NCI-H2029 (cell line): ENCODE measurements around the gene STX8.
"Not testable (repeated sequence)": the region's sequence is repeated elsewhere in the genome, so short reads cannot be mapped to it uniquely, and the experiment has no call there.

ENCODE experiments used
- DNase-seq: peaks from one replicate; lab custom pipeline; 2025; lab: John Stamatoyannopoulos, UW

Gene STX8

GRCh38 chr17:9401434-9401833 lies 174.2 kb downstream of the STX8 start:
- DNase-seq = no peak

DNA sequence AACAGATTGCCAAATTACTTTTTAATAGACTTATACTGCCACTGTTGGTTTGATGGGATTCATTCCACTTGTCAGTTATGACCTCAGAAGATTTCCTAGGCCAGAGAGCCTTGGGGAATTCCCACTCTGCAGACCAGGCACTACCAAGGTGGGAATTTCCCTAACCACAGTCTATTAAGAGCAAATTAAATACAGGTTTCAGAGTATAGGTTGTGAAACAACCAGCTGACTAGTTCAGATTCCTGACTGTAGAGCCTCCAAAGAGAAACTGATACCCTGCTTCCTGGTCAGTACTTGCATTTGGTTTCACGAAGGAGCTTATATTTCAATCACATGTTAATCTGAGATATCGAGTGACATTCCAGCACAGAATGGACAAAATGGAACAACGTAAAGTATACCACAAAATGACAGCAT lies 186.5 kb downstream of the STX8 start:
- DNase-seq = no peak

DNA sequence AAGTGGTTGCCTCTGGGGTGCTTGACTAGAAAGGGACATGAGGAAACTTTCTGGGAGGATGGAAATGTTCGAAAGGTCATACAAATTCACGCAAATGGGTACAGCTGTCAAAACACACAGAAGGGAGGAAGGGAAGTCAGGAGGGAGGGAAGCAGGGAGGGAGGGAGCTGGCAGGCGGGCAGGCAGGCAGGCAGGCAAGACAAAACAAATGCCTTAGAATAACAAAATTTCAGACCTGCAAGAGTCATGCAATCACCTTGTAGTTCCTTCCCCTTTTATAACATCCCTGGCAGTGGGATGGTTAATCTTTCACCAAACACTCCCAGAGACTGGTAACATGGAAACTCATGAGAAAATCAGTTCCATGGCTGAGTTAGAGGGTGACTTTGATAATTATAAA lies 189.2 kb downstream of the STX8 start:
- no peak for DNase-seq

- DNase-seq = no peak
Observed at GRCh38 chr17:9383826-9384225, 191.8 kb downstream of the STX8 start.

DNA sequence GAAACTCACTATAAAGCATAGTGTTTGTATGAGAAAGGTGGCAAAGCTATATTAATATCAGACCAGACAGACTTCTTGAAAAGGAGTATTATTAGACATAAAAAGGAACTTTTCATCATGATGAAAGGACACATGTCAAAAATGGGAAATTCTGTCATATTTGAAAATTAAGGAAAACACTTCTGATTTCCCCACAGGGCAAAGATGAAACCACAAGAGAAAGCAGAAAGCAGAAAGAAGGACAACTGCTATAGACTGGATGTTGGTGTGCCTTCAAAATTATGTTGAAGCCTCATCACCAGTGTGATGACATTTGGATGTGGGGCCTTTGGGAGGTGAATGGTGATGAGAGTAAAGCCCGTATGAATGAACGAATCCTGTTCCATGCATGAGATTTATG lies 193.0 kb downstream of the STX8 start:
- no peak for DNase-seq

DNA sequence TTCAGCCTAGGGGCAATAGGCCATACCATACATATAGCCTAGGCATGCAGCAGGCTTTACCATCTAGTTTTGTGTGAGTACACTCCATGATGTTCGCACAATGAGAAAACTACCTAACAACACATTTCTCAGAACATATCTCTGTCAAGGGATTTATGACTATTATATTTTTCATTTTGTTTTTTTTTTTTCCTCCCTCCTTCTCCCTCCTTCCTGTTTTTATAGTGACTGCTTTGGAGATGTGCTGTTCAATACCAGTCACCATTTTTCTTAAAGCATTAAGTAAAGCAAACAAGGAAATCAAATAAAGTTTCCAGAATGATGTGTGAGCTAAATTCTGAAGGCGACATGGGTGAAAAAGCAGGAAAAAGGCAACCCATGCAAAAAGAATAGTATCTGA lies 194.6 kb downstream of the STX8 start:
- no peak for DNase-seq

GRCh38 chr17:9380361-9380760 lies 195.3 kb downstream of the STX8 start:
- DNase-seq = no peak

DNA sequence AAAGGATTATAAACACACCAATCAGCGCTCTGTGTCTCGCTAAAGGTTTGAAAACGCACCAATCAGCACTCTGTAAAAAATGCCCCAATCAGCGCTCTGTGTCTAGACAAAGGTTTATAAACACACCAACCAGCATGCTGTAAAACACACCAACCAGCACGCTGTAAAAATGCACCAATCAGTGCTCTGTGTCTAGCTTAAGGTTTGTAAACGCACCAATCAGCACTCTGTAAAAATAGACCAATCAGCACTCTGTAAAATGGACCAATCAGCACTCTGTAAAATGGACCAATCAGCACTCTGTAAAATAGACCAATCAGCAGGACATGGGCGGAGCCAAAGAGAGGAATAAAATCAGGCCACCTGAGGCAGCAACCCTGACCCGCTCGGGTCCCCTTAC lies 199.4 kb downstream of the STX8 start:
- DNase-seq = not testable (repeated sequence)

GRCh38 chr17:9371019-9371418 lies 204.6 kb downstream of the STX8 start:
- peak; percentile 69 for DNase-seq

GRCh38 chr17:9370467-9370866 lies 205.2 kb downstream of the STX8 start:
- no peak for DNase-seq

GRCh38 chr17:9368631-9369030 lies 207.0 kb downstream of the STX8 start:
- no peak for DNase-seq

DNA sequence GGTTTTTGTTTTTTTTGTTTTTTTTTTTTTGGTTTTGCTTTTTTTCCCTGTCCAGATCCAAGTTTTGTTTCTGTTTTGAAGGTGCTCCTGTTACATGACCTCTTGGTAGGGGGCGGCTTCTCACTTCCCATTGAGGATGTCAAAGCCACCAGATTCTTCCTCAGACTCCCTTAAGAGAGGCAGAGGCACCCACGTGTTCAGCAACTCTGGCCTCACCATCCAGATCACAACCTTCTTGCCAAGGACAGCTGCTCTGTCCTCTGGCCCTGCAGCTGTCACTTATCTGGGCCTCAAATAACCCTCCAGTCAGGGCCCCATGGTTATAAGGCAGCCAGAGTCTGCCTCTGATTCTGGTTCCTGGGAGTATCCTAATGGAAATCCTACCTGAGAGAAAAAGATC lies 208.5 kb downstream of the STX8 start:
- DNase-seq = no peak

- DNase-seq = no peak
Observed at GRCh38 chr17:9364837-9365430, 210.7 kb downstream of the STX8 start.

DNA sequence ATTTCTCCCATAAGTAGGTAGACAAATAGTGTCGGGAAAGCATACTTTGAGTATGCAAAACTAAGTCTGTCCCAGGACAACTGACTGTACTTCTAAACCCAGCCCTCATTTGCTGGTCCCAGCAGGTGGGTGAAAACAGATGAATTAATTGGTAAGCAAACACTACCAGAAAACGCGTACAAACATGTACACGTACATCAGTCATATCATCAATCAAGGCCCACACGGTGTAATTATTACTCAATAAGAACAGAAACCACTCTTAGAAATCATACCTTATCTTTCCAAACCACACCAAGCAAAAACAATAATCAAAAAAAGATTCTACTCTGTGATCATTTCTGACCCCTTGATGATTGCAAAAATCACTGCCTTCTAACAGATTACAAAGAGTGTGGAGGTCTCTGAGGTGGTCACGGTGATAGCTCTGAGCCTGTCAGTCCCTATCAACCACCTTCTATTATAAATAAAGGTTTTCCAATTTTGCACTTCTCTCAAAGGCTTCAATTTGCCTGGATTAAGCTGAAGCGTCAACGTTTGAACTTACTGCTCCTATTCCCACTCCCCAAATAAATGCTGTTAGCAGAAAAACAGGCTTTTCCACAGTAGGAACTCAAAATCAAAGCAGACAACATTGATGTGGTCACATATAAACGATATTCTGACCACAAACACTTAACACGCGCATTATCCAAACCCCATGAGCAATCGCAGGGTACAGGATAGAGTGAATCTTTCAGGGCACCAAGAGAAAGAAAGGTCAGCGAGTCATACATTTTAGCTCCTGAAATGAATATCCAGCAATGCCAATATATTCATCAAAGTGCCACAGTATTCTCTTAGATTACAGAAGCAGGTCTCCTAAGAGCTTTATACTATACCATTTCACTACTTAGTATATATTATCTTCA lies 211.9 kb downstream of the STX8 start:
- no peak for DNase-seq

DNA sequence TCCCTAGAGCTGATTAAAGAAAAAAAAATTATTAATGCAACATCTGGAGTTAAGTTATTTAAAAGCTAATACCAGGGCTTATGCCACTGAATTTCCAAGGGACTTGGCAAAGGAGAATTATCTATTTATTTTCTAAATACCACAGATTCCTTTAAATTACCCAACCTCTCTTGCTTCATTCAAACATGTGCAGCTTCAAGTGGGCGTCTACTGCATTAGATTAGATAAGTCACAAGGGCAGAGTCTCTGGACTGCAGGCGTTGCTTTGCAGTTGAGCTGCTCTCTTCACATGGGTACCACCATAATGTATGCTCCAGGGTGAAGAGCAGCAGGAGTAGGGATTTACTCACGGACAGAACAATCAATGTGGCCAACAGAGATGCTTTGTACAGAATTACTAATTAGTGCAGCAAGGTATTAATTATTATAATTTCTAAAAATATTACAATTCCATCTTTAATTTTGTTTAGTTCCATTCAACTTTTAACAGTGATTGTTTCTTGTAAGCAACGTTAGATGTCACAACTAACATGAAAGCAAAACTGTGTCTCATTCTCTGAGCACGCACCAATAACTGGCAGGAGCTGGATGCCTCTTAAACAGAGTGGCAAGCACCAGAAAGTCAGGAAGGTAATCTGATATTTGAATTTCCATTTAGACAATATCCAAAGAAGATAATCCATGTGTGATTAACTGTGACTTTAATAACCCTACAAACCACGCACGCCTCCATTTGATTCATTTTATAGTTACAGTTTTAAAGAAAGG lies 214.2 kb downstream of the STX8 start:
- no peak for DNase-seq

DNA sequence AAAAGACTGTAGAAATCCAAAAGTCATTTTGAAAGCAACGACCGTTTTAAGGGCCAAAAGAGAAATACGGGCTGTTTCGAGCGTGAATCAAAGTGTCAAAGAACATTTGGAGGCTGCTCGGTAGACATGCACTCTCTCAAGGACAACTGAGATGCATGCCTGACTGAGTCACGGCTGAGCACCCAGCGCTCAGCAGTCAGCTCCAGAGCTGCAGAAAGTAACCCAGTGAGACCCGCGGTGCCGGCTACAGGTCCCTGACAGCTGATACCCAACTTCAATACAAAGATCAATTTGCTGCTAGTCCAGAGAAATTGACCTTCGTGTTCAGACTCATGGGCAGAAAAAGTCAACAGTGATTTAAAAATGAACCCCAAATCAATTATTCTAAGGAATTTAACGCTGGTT lies 214.9 kb downstream of the STX8 start:
- DNase-seq = no peak

GRCh38 chr17:9356488-9356911 lies 219.1 kb downstream of the STX8 start:
- no peak for DNase-seq

DNA sequence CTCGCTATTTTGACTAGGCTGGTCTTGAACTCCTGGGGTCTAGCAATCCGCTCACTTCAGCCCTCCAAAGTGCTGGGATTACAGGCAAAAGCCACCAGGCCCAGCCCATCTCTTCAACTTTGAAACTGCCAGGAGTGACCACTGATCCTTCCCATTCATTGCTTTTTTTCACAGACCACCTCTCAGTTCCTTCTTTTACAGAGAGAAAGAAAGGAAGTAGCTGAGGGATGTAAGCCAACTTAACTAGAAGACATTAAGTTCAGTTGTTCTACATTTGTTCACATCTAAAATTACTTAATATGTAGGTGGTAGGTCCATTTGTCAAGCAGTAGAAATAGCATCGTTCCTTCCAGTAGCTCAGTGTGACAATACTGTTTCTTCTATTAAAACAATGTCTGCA lies 219.8 kb downstream of the STX8 start:
- no peak for DNase-seq

DNA sequence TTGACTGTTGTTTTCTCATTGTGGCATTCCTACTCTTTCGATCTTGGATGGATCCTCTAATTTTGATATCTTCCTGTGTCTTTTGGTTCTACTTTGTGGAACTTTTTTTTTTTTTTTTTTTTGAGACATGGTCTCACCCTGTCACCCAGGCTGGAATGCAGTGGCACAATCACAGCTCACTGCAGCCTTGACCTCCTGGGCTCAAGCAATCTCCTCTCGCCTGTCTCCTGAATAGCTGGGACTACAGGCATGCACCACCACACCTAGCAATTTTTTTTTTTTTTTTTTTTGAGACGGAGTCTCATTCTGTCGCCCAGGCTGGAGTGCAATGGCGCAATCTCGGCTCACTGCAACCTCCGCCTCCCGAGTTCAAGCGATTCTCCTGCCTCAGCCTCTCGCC lies 220.4 kb downstream of the STX8 start:
- not testable (repeated sequence) for DNase-seq

GRCh38 chr17:9350080-9350479 lies 225.5 kb downstream of the STX8 start:
- DNase-seq = no peak

DNA sequence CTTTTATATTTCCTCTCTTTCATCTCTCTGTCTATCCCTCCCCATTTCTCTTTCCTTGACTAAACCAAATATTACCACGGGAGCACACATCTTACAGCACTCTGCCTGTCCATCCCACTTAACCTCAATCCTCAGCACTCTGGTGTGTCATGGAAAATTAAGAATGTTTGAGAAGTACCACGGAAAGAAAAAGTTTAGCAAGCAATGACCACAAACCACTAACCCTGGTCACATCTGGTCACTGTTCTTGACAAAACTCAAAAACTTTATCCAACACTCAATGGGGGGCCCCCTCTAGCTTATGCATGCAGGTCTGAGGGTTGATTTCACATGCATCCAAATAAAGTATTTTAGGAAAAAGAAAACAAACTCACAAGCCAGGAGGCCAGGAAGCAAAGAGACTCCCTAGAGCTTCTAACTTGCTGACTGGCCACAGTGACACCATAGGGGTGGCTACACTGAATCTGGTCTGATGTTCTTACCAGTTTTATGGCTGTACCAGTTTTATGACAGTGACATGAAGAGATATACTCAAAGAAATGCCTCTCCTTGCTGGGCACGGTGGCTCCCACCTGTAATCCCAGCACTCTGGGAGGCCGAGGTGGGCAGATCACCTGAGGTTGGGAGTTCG lies 229.2 kb downstream of the STX8 start:
- DNase-seq = no peak

DNA sequence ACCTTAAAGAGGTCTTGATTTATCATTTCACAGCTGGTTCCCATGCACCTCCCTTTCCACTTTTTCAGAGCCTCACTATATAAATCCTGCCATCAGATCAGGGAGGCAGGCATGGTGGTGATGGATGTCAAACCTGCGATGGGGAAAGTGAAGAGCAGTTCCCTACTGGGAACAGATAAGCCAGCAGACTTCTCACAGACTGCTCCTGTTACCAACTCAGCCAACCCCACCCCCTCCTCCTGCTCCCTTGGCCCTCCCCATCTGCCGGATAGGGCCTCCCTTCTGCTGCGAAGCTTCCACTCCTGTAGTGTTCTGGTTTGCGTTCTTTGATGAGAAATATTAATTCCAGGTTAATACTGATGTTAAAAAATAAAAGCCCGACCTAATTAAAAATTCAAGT lies 232.1 kb downstream of the STX8 start:
- no peak for DNase-seq
